ENCODE results near the gene NFATC1. TPM values are rescaled to one million over a fixed set of nuclear protein-coding genes. Genes with fewer than 3 reads are reported as not detected.

Gene NFATC1
- polyA plus RNA-seq, 1 of the 3 experiments (the other 2 are of a cell fraction) = 0.02 TPM

- H3K36me3 ChIP-seq (replicated peaks in 1 of 2; ENCODE audit: control insufficient read depth in 1 of 2, insufficient read depth in 2 of 2, low read length in 1 of 2) = no peaks in the 10 kb centered on the region
- no peaks in the 10 kb centered on the region for H3F3A ChIP-seq (replicated peaks; ENCODE audit: insufficient read depth)
- H3K4me1 ChIP-seq (ENCODE audit: control insufficient read depth in 1 of 2, insufficient read depth in 2 of 2, low read depth in 1 of 2, low read length in 1 of 2) = no peaks in the 10 kb centered on the region
- no peak overlapping the region for H2AFZ ChIP-seq (ENCODE audit: low read depth)
- no peak overlapping the region for H3K27ac ChIP-seq (ENCODE audit: low read depth in 2 of 2, low read length in 1 of 2)
- ChIA-PET CTCF (no interaction called here), POLR2A (no interaction called here)
- DNase-seq = no peak
- no peak overlapping the region for H3K4me2 ChIP-seq
- H3K27me3 ChIP-seq (ENCODE audit: insufficient read depth) = peaks cover 74% of the 10 kb centered on the region
- H3K79me2 ChIP-seq (ENCODE audit: insufficient read depth) = no peaks in the 10 kb centered on the region
- TF ChIP-seq RAD21 (IDR thresholded peaks at IDR 0.05; ENCODE audit: low read length) (no peak), MXI1 (IDR thresholded peaks at IDR 0.05; ENCODE audit: low read depth, low read length) (no peak), SIN3A (IDR thresholded peaks at IDR 0.05; ENCODE audit: borderline replicate concordance, low read depth, low read length) (no peak), ZBTB33 (IDR thresholded peaks at IDR 0.05; ENCODE audit: borderline replicate concordance, low read depth) (no peak), TEAD4 (IDR thresholded peaks at IDR 0.05; ENCODE audit: borderline replicate concordance, insufficient read depth) (no peak), JUND (IDR thresholded peaks at IDR 0.05) (no peak), NRF1 (IDR thresholded peaks at IDR 0.05; ENCODE audit: low read depth, low read length) (no peak), POLR2AphosphoS5 (IDR thresholded peaks at IDR 0.05; ENCODE audit: low read depth, low read length) (no peak), RXRA (IDR thresholded peaks at IDR 0.05; ENCODE audit: borderline replicate concordance, low read depth) (no peak)
- no peak overlapping the region for H3K9ac ChIP-seq
- no peaks in the 10 kb centered on the region for H3K9me2 ChIP-seq
- no peaks in the 10 kb centered on the region for H3K9me3 ChIP-seq
- H3K4me3 ChIP-seq (ENCODE audit: low read depth in 2 of 2, low read length in 1 of 2) = no peak overlapping the region
- WGBS (ENCODE audit: low lambda C conversion rate) = 19% methylated on average over 7 of the region's 10 CpGs
- H4K20me1 ChIP-seq (ENCODE audit: insufficient read depth) = no peaks in the 10 kb centered on the region
Measured at GRCh38 chr18:79472176-79472575, 76.4 kb downstream of the NFATC1 start.

- no peak overlapping the region for H2AFZ ChIP-seq (ENCODE audit: low read depth)
- H3K4me2 ChIP-seq = no peak overlapping the region
- H3K9me3 ChIP-seq = no peaks in the 10 kb centered on the region
- H3K36me3 ChIP-seq (replicated peaks in 1 of 2; ENCODE audit: control insufficient read depth in 1 of 2, insufficient read depth in 2 of 2, low read length in 1 of 2) = no peaks in the 10 kb centered on the region
- no peak overlapping the region for H3K9ac ChIP-seq
- 51% methylated on average over 3 of the region's 13 CpGs for WGBS (ENCODE audit: low lambda C conversion rate)
- no peaks in the 10 kb centered on the region for H3K79me2 ChIP-seq (ENCODE audit: insufficient read depth)
- H3K4me3 ChIP-seq (ENCODE audit: low read depth in 2 of 2, low read length in 1 of 2) = no peak overlapping the region
- ChIA-PET POLR2A (no interaction called here), CTCF (no interaction called here)
- no peak overlapping the region for H3K27ac ChIP-seq (ENCODE audit: low read depth in 2 of 2, low read length in 1 of 2)
- no peaks in the 10 kb centered on the region for H3F3A ChIP-seq (replicated peaks; ENCODE audit: insufficient read depth)
- H3K27me3 ChIP-seq (ENCODE audit: insufficient read depth) = peaks cover 71% of the 10 kb centered on the region
- H4K20me1 ChIP-seq (ENCODE audit: insufficient read depth) = no peaks in the 10 kb centered on the region
- H3K4me1 ChIP-seq (ENCODE audit: control insufficient read depth in 1 of 2, insufficient read depth in 2 of 2, low read depth in 1 of 2, low read length in 1 of 2) = no peaks in the 10 kb centered on the region
- TF ChIP-seq RCOR1 (IDR thresholded peaks at IDR 0.05; ENCODE audit: low read length) (no peak), MXI1 (IDR thresholded peaks at IDR 0.05; ENCODE audit: low read depth, low read length) (no peak), USF1 (IDR thresholded peaks at IDR 0.05; ENCODE audit: borderline replicate concordance, low read depth) (no peak), EZH2phosphoT487 (IDR thresholded peaks at IDR 0.05; ENCODE audit: borderline replicate concordance, low read depth) (no peak), GABPA (IDR thresholded peaks at IDR 0.05; ENCODE audit: low read depth) (no peak)
- DNase-seq = no peak
- no peaks in the 10 kb centered on the region for H3K9me2 ChIP-seq
Measured at GRCh38 chr18:79472946-79473345, 77.2 kb downstream of the NFATC1 start.
